KBM-7 (cell line): ENCODE measurements around the gene ACSL5.

ENCODE experiments used
- DNase-seq: peaks from one replicate; pipeline ENCODE4 v3.0.0-alpha.2; 2015
- in situ Hi-C: fragments of 300-500 bp; cut with MboI; formaldehyde crosslinking; loops from 2 replicates; pipeline ENCODE4 v1.14.3; 2020; ENCODE audit warnings: low sequenced_read_pairs, low pct_unique_long_range_greater_than_20kb, mixed read lengths

ACSL5 gene

GRCh38 chr10:112348759-112349158, 25.2 kb upstream of the ACSL5 start:
- in situ Hi-C loops, result no loop called here
- DNase-seq, result no peak

GRCh38 chr10:112349521-112350085, 24.3 kb upstream of the ACSL5 start:
- DNase-seq, result no peak
- in situ Hi-C loops, result no loop called here

- in situ Hi-C loops, result no loop called here
Observed at GRCh38 chr10:112351146-112351545, 22.8 kb upstream of the ACSL5 start.

GRCh38 chr10:112352044-112352443, 21.9 kb upstream of the ACSL5 start:
- in situ Hi-C loops, result no loop called here
- no peak for DNase-seq

More at GRCh38 chr10:112351146-112351545, 22.8 kb upstream of the ACSL5 start:
- no peak for DNase-seq

- DNase-seq, result no peak
- in situ Hi-C loops, result no loop called here
Observed at GRCh38 chr10:112353046-112353445, 20.9 kb upstream of the ACSL5 start.

GRCh38 chr10:112356686-112357085, 17.2 kb upstream of the ACSL5 start:
- in situ Hi-C loops, result no loop called here
- DNase-seq, result no peak

GRCh38 chr10:112359606-112360307, 14.2 kb upstream of the ACSL5 start:
- DNase-seq, result no peak
- in situ Hi-C loops, result no loop called here

- in situ Hi-C loops, result no loop called here
- no peak for DNase-seq
Observed at GRCh38 chr10:112360308-112361270, 13.3 kb upstream of the ACSL5 start.

- no peak for DNase-seq
- in situ Hi-C loops, result no loop called here
Observed at GRCh38 chr10:112361951-112362751, 11.8 kb upstream of the ACSL5 start.

GRCh38 chr10:112362833-112363232, 11.1 kb upstream of the ACSL5 start:
- in situ Hi-C loops, result no loop called here
- no peak for DNase-seq

GRCh38 chr10:112363696-112364688, 9.9 kb upstream of the ACSL5 start:
- in situ Hi-C loops, result no loop called here
- DNase-seq, result no peak

- in situ Hi-C loops, result no loop called here
- DNase-seq, result no peak
Observed at GRCh38 chr10:112365014-112365432, 8.9 kb upstream of the ACSL5 start.

- in situ Hi-C loops, result no loop called here
- no peak for DNase-seq
Observed at GRCh38 chr10:112365451-112365850, 8.5 kb upstream of the ACSL5 start.

- in situ Hi-C loops, result no loop called here
Observed at GRCh38 chr10:112366992-112367391, 6.9 kb upstream of the ACSL5 start.

GRCh38 chr10:112367516-112367915, 6.4 kb upstream of the ACSL5 start:
- in situ Hi-C loops, result no loop called here
- DNase-seq, result no peak

More at GRCh38 chr10:112366992-112367391, 6.9 kb upstream of the ACSL5 start:
- no peak for DNase-seq

GRCh38 chr10:112369495-112370423, 4.2 kb upstream of the ACSL5 start:
- no peak for DNase-seq
- in situ Hi-C loops, result no loop called here

- in situ Hi-C loops, result no loop called here
- no peak for DNase-seq
Observed at GRCh38 chr10:112370424-112370819, 3.5 kb upstream of the ACSL5 start.
